Measurements from ENCODE around the gene SUGCT.
"Not testable (repeated sequence)": the region's sequence is repeated elsewhere in the genome, so short reads cannot be mapped to it uniquely, and the experiment has no call there.

The SUGCT gene

GRCh38 chr7:40248681-40249080 lies 113.9 kb downstream of the SUGCT start:
- TF ChIP-seq, protein P1, sequence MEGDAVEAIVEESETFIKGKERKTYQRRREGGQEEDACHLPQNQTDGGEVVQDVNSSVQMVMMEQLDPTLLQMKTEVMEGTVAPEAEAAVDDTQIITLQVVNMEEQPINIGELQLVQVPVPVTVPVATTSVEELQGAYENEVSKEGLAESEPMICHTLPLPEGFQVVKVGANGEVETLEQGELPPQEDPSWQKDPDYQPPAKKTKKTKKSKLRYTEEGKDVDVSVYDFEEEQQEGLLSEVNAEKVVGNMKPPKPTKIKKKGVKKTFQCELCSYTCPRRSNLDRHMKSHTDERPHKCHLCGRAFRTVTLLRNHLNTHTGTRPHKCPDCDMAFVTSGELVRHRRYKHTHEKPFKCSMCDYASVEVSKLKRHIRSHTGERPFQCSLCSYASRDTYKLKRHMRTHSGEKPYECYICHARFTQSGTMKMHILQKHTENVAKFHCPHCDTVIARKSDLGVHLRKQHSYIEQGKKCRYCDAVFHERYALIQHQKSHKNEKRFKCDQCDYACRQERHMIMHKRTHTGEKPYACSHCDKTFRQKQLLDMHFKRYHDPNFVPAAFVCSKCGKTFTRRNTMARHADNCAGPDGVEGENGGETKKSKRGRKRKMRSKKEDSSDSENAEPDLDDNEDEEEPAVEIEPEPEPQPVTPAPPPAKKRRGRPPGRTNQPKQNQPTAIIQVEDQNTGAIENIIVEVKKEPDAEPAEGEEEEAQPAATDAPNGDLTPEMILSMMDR (conservative IDR thresholded peaks at IDR 0.05), result no peak

GRCh38 chr7:40253444-40253843 lies 118.6 kb downstream of the SUGCT start:
- H3K27ac ChIP-seq, result not testable (repeated sequence)
- TF ChIP-seq, protein P1 (conservative IDR thresholded peaks at IDR 0.05), result peak; percentile 38; the same call in 1 of the 2 replicates

More at GRCh38 chr7:40248681-40249080, 113.9 kb downstream of the SUGCT start:
- H3K27ac ChIP-seq, result no peak overlapping the region

DNA sequence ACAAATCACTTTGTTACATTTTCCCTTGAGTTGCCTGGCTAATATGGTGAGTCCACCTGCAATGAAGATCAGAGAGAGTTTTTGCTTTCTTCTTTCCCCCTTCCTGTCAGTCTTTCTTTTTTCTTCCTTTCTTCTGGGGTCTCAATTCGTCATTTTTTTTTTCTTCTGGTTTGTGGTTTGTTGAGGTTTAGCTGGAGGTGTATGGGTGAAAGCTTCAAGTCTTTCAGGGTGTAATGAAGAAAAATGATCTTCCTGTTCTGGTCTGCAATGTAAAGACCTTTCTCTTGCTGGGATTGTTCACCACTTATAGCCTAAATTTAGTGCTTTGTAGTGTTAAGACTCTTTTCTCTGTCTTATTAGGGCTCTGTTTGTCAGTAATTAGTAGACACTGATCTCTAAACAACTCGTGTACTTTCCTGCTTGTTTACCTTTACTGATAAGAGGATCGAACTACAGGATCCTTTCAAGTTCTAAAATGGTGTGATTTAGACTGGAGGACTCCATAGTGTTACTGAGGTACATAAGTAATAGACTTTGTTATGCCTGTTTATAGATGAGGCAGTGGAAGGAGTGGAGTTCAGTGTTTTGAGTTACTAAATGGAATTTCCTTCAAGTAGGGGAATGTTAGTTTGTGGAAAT lies 129.1 kb downstream of the SUGCT start:
- H3K27ac ChIP-seq, result no peak overlapping the region
- TF ChIP-seq, protein P1 (conservative IDR thresholded peaks at IDR 0.05), result no peak

DNA sequence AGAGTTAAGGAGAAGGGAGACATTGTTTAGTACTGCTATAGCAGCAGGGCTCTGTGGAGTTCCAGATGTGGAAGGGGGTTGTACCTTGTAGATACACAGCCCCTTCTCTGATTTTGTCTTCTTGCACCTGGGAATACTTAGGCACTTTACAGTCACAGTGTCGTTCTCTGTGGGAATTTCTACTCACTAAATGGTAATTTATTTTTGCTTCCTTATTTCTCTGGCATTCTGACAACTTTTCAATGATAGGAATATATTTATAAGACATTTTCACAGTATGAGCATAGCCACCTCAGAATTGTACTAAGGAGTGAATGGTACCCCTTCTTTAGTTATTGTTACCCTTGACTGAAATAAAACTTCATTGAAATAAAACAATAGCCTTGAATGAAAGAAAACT lies 132.8 kb downstream of the SUGCT start:
- TF ChIP-seq, protein P1 (conservative IDR thresholded peaks at IDR 0.05), result no peak
- no peak overlapping the region for H3K27ac ChIP-seq

GRCh38 chr7:40268810-40269209 lies 134.0 kb downstream of the SUGCT start:
- not testable (repeated sequence) for H3K27ac ChIP-seq

DNA sequence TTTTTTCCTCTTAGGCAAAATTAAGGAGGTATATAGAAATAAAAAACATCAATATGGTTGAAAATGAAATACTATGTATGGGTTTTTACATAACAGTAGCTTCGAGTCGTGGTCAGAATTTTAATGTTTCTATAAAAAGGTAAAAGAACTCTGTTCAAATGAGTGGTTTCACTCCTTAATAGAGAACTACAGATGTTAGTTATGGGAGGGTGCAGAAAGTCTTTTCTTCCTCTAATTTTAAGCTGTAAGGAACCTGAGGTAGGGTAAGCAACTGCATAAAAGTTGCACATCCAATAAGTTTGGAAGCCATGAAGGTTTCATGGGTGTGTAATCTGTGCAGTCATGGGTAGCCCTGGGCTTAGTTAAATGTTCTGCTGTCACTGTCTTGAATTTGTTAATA lies 141.3 kb downstream of the SUGCT start:
- TF ChIP-seq, protein P1 (conservative IDR thresholded peaks at IDR 0.05), result no peak

GRCh38 chr7:40279991-40280390 lies 145.2 kb downstream of the SUGCT start:
- H3K27ac ChIP-seq, result no peak overlapping the region
- TF ChIP-seq, protein P1 (conservative IDR thresholded peaks at IDR 0.05), result no peak

More for the DNA sequence above, 141.3 kb downstream of the SUGCT start:
- no peak overlapping the region for H3K27ac ChIP-seq

GRCh38 chr7:40282858-40283257 lies 148.1 kb downstream of the SUGCT start:
- TF ChIP-seq, protein P1 (conservative IDR thresholded peaks at IDR 0.05), result no peak
- H3K27ac ChIP-seq, result peak overlapping the region; percentile 75
